Motor neuron (in vitro differentiated cells): ENCODE measurements around the gene RPTOR. TPM values are rescaled to one million over a fixed set of nuclear protein-coding genes. Genes with fewer than 3 reads are reported as not detected.

Experiments
- ATAC-seq, 8 experiments: fragments of 200-7000 bp; cut with Tn5 transposase; replicated peaks in 6 of 8; 2 replicates each; pipeline ENCODE4 v1.8.0; 2021; ENCODE audit warnings: mild to moderate bottlenecking in 8 of 8, moderate library complexity in 8 of 8
- H3K27ac ChIP-seq, 2 donors: fragments of 250-450 bp; sonication (Bioruptor Pico); 2 replicates each; pipeline ENCODE4 v1.9.0; 2021; ENCODE audit warnings: antibody characterized with exemption in 2 of 2, mild to moderate bottlenecking in 2 of 2, moderate library complexity in 1 of 2
- H3K4me1 ChIP-seq, 2 donors: fragments of 250-450 bp; sonication (Bioruptor Pico); replicated peaks in 1 of 2; 2 replicates each; pipeline ENCODE4 v1.6.1; 2021; ENCODE audit warnings: antibody characterized with exemption in 2 of 2, mild to moderate bottlenecking in 2 of 2, moderate library complexity in 1 of 2
- H3K4me3 ChIP-seq, 5 donors: fragments of 250-450 bp; sonication (Bioruptor Pico); 2 replicates each; pipeline ENCODE4 v1.9.0; 2021; ENCODE audit warnings: antibody characterized with exemption in 5 of 5, mild to moderate bottlenecking in 5 of 5, moderate library complexity in 4 of 5
- WGBS, 10 experiments: fragments of 450-650 bp; shearing (Covaris generic); methylation state at CpG; one replicate each; pipeline ENCODE4 v1.0.0; 2022; 5-methylcytosine and 5-hydroxymethylcytosine counted together
- in situ Hi-C, 9 experiments: fragments of 400-800 bp; cut with MboI; loops; one replicate each; pipeline ENCODE4 v1.15.0; 2021; ENCODE audit warnings: low sequenced_read_pairs in 9 of 9, low pct_unique_long_range_greater_than_20kb in 2 of 9; ENCODE audit not compliant: unreplicated experiment in 9 of 9
- total RNA-seq, 8 experiments: library from RNA; unstranded; fragments of 300-600 nt; gene quantifications; 2 replicates each; pipeline versions ENCODE4 v1.2.3 to v1.2.4, GENCODE V29; 2022

The RPTOR gene
- total RNA-seq, 8 experiments from 2014 or later, result 15.6 to 53.3 (median 19.2) TPM

GRCh38 chr17:80991645-80992076 lies 447.0 kb downstream of the RPTOR start, which contains the start of gene CHMP6:
CHMP6 (plus strand) TSS chr17:80991841; CDS start chr17:80991919, 78 bp downstream.
- peak; percentile 62 to 71 (median 66) for ATAC-seq
- in situ Hi-C loops, result loop anchor here in 4 of 9 experiments (10.0 to 25.0 kb wide), 3 partner anchors 96 to 554 kb away; no protein-coding TSS in a partner anchor
- Histone ChIP-seq H3K4me1 (peaks cover 18 to 26% of the 10 kb centered on the region in 2 donors), H3K4me3 (peak within 1 kb of the TSS; percentile 84 to 97 (median 95)), H3K27ac (peak within 1 kb of the TSS in 1 of 2 donors; percentile 41)
- WGBS, 10 experiments, result 0 to 3% (median 1%) methylated on average over 3 to 19 of the region's 66 CpGs; no CpG with 5 or more reads in 7 of the 10 experiments

- H3K4me3 ChIP-seq, result peak overlapping the region; percentile 84 to 97 (median 95)
- peaks cover 18 to 25% of the 10 kb centered on the region in 2 donors for H3K4me1 ChIP-seq
- WGBS, 10 experiments, result 0 to 52% (median 10%) methylated on average over 1 to 12 of the region's 90 CpGs; no CpG with 5 or more reads in 1 of the 10 experiments
- peak overlapping the region in 1 of 2 donors; percentile 41 for H3K27ac ChIP-seq
- in situ Hi-C loops, result loop anchor here in 4 of 9 experiments (10.0 to 25.0 kb wide), 3 partner anchors 95 to 555 kb away; no protein-coding TSS in a partner anchor
- peak; percentile 35 to 66 (median 48) for ATAC-seq
Observed at GRCh38 chr17:80992077-80992947, 447.7 kb downstream of the RPTOR start.

GRCh38 chr17:80992948-80993624 lies 448.4 kb downstream of the RPTOR start:
- Histone ChIP-seq H3K27ac (no peak overlapping the region), H3K4me1 (peaks cover 11 to 18% of the 10 kb centered on the region in 2 donors), H3K4me3 (peak overlapping the region; percentile 84 to 97 (median 95))
- ATAC-seq, result no peak
- in situ Hi-C loops, result loop anchor here in 4 of 9 experiments (10.0 to 25.0 kb wide), 3 partner anchors 94 to 556 kb away; no protein-coding TSS in a partner anchor
- 0 to 72% (median 39%) methylated on average over 1 to 6 of the region's 18 CpGs; no CpG with 5 or more reads in 2 of the 10 experiments for WGBS, 10 experiments

- in situ Hi-C loops, result loop anchor here in 4 of 9 experiments (10.0 to 25.0 kb wide), 3 partner anchors 92 to 558 kb away; no protein-coding TSS in a partner anchor
- WGBS, 10 experiments, result 0 to 100% methylated on average over 1 to 2 of the region's 13 CpGs; no CpG with 5 or more reads in 8 of the 10 experiments
- H3K4me1 ChIP-seq, result peaks cover 6 to 7% of the 10 kb centered on the region in 2 donors
- ATAC-seq, result no peak
- no peak overlapping the region for H3K27ac ChIP-seq
- no peak overlapping the region for H3K4me3 ChIP-seq
Observed at GRCh38 chr17:80995131-80995530, 450.5 kb downstream of the RPTOR start.

- H3K4me1 ChIP-seq, result peaks cover 6 to 7% of the 10 kb centered on the region in 2 donors
- H3K27ac ChIP-seq, result no peak overlapping the region
- in situ Hi-C loops, result loop anchor here in 4 of 9 experiments (10.0 to 25.0 kb wide), 3 partner anchors 91 to 559 kb away; no protein-coding TSS in a partner anchor
- ATAC-seq, result no peak
- WGBS, 10 experiments, result 33 to 100% (median 86%) methylated on average over 1 to 17 of the region's 25 CpGs; no CpG with 5 or more reads in 6 of the 10 experiments
- no peak overlapping the region for H3K4me3 ChIP-seq
Observed at GRCh38 chr17:80996422-80997305, 452.0 kb downstream of the RPTOR start.

- 60 to 100% methylated on average over 1 to 2 of the region's 32 CpGs; no CpG with 5 or more reads in 8 of the 10 experiments for WGBS, 10 experiments
- no peak overlapping the region for H3K27ac ChIP-seq
- in situ Hi-C loops, result loop anchor here in 4 of 9 experiments (10.0 to 25.0 kb wide), 3 partner anchors 90 to 560 kb away; no protein-coding TSS in a partner anchor
- H3K4me3 ChIP-seq, result no peak overlapping the region
- no peak for ATAC-seq
- H3K4me1 ChIP-seq, result peaks cover 5 to 14% of the 10 kb centered on the region in 2 donors
Observed at GRCh38 chr17:80997424-80998117, 452.9 kb downstream of the RPTOR start.

- WGBS, 10 experiments, result 83 to 100% (median 91%) methylated on average over 1 to 8 of the region's 19 CpGs; no CpG with 5 or more reads in 5 of the 10 experiments
- in situ Hi-C loops, result loop anchor here in 4 of 9 experiments (10.0 to 25.0 kb wide), 3 partner anchors 89 to 561 kb away; no protein-coding TSS in a partner anchor
- H3K4me3 ChIP-seq, result no peak overlapping the region
- no peak for ATAC-seq
- H3K4me1 ChIP-seq, result peaks cover 0 to 13% of the 10 kb centered on the region in 2 donors
- no peak overlapping the region for H3K27ac ChIP-seq
Observed at GRCh38 chr17:80998118-80998747, 453.6 kb downstream of the RPTOR start.

GRCh38 chr17:80998748-80999535 lies 454.3 kb downstream of the RPTOR start:
- WGBS, 10 experiments, result 72 to 100% (median 92%) methylated on average over 1 to 11 of the region's 39 CpGs; no CpG with 5 or more reads in 3 of the 10 experiments
- peaks cover 5 to 19% of the 10 kb centered on the region in 2 donors for H3K4me1 ChIP-seq
- in situ Hi-C loops, result loop anchor here in 4 of 9 experiments (10.0 to 25.0 kb wide), 3 partner anchors 88 to 562 kb away; no protein-coding TSS in a partner anchor
- no peak overlapping the region for H3K4me3 ChIP-seq
- H3K27ac ChIP-seq, result no peak overlapping the region
- no peak for ATAC-seq

- Histone ChIP-seq H3K4me1 (peaks cover 5 to 24% of the 10 kb centered on the region in 2 donors), H3K4me3 (no peak overlapping the region), H3K27ac (no peak overlapping the region)
- ATAC-seq, result no peak
- whole genome bisulfite sequencing, 10 experiments, result 85 to 93% methylated on average over 5 to 6 of the region's 40 CpGs; no CpG with 5 or more reads in 8 of the 10 experiments
- in situ Hi-C loops, result loop anchor here in 5 of 9 experiments (10.0 to 25.0 kb wide), 5 partner anchors 88 to 562 kb away; partner anchors contain the start of genes NDUFAF8 (in 1 of the 5) and TEPSIN (in 1 of the 5)
Observed at GRCh38 chr17:80999536-81000333, 455.1 kb downstream of the RPTOR start.

- H3K4me3 ChIP-seq, result no peak overlapping the region
- in situ Hi-C loops, result loop anchor here in 2 of 9 experiments (25.0 kb wide), 2 partner anchors 112 to 237 kb away; partner anchors contain the start of genes NDUFAF8 (in 1 of the 2) and TEPSIN (in 1 of the 2)
- no CpG with 5 or more reads among the region's 8 CpGs for WGBS, 10 experiments
- H3K4me1 ChIP-seq, result peaks cover 5 to 25% of the 10 kb centered on the region in 2 donors
- no peak for ATAC-seq
- no peak overlapping the region for H3K27ac ChIP-seq
Observed at GRCh38 chr17:81000334-81000630, 455.6 kb downstream of the RPTOR start.
